GM12892 (cell line): ENCODE data around the gene HSFX4.

Experiments used
- POLR2A ChIP-seq: IDR thresholded peaks from 2 replicates; pipeline ENCODE4 v1.6.1; 2011; ENCODE audit warnings: low read depth, low read length, control low read depth
- POLR2AphosphoS5 ChIP-seq: IDR thresholded peaks from 2 replicates; pipeline ENCODE4 v1.6.1; 2011; ENCODE audit warnings: low read depth, low read length, control low read depth
- TAF1 ChIP-seq: IDR thresholded peaks from 2 replicates; pipeline ENCODE4 v1.6.1; 2011; ENCODE audit warnings: low read depth, mild to moderate bottlenecking, control low read depth, low read length, borderline replicate concordance

GRCh38 chrX:149937871-149938426 lies 8.6 kb downstream of the HSFX4 start:
- TF ChIP-seq POLR2AphosphoS5 = 0 out of 2 replicates have a peak, but pooled peaks have one; percentile 76
- peak; percentile 75; the same call in 1 of the 2 replicates for TF ChIP-seq POLR2A
- TF ChIP-seq TAF1 = peak; percentile 35; the same call in 1 of the 2 replicates
